Progenitor cell of endocrine pancreas (in vitro differentiated cells): Measurements from ENCODE around the gene PPP2R5C. TPM values are rescaled to one million over a fixed set of nuclear protein-coding genes. Genes with fewer than 3 reads are reported as not detected.

Experiments used
- DNase-seq: peaks from one replicate; pipeline ENCODE4 v3.0.0; 2021; ENCODE audit warnings: low spot score; ENCODE audit not compliant: unreplicated experiment
- H3K27ac Mint-ChIP-seq: 2 replicates; pipeline ENCODE4 v1.8.0; 2021; ENCODE audit warnings: mild to moderate bottlenecking, moderate library complexity, mixed read lengths
- H3K27me3 Mint-ChIP-seq: 2 replicates; pipeline ENCODE4 v1.8.0; 2021; ENCODE audit warnings: mixed read lengths
- H3K36me3 Mint-ChIP-seq: 2 replicates; pipeline ENCODE4 v1.8.0; 2022; ENCODE audit warnings: mixed read lengths; ENCODE audit not compliant: insufficient read depth
- H3K4me1 Mint-ChIP-seq: 2 replicates; pipeline ENCODE4 v1.8.0; 2021; ENCODE audit warnings: low read depth, mixed read lengths
- H3K4me3 Mint-ChIP-seq: 2 replicates; pipeline ENCODE4 v1.8.0; 2021; ENCODE audit warnings: low read depth, mild to moderate bottlenecking, moderate library complexity, mixed read lengths
- H3K9me3 Mint-ChIP-seq: 2 replicates; pipeline ENCODE4 v1.8.0; 2021; ENCODE audit warnings: low read depth, mixed read lengths
- CTCF ChIP-seq: fragments of 200-600 bp; sonication (generic); IDR thresholded peaks from one replicate; pipeline ENCODE4 v1.5.0; 2021; ENCODE audit warnings: antibody characterized with exemption, mild to moderate bottlenecking; ENCODE audit not compliant: unreplicated experiment
- total RNA-seq: library from RNA; stranded (reverse); gene quantifications from 2 replicates; pipeline ENCODE4 v1.2.1, GENCODE V29; 2021

The PPP2R5C gene
- total RNA-seq, 1 donor from 2014 or later: 120 TPM

GRCh38 chr14:101835566-101835965, 74.1 kb downstream of the PPP2R5C start:
- no peak for TF ChIP-seq CTCF
- Mint-ChIP-seq H3K4me1 (peaks cover 7% of the 10 kb centered on the region), H3K27ac (no peak overlapping the region), H3K36me3 (peaks cover 7% of the 10 kb centered on the region), H3K9me3 (no peaks in the 10 kb centered on the region), H3K27me3 (no peaks in the 10 kb centered on the region), H3K4me3 (no peak overlapping the region)
- no peak for DNase-seq

- Mint-ChIP-seq H3K27me3 (no peaks in the 10 kb centered on the region), H3K4me1 (peaks cover 7% of the 10 kb centered on the region), H3K4me3 (no peak overlapping the region), H3K27ac (no peak overlapping the region), H3K36me3 (peaks cover 7% of the 10 kb centered on the region), H3K9me3 (no peaks in the 10 kb centered on the region)
- no peak for DNase-seq
- TF ChIP-seq CTCF: no peak
These were observed 74.6 kb downstream of the PPP2R5C start for GRCh38 chr14:101836135-101836534.

GRCh38 chr14:101838476-101838875, 77.0 kb downstream of the PPP2R5C start:
- Mint-ChIP-seq H3K4me1 (peaks cover 8% of the 10 kb centered on the region), H3K9me3 (no peaks in the 10 kb centered on the region), H3K27ac (no peak overlapping the region), H3K4me3 (no peak overlapping the region), H3K27me3 (no peaks in the 10 kb centered on the region), H3K36me3 (peaks cover 4% of the 10 kb centered on the region)
- no peak for TF ChIP-seq CTCF
- DNase-seq: no peak

DNA sequence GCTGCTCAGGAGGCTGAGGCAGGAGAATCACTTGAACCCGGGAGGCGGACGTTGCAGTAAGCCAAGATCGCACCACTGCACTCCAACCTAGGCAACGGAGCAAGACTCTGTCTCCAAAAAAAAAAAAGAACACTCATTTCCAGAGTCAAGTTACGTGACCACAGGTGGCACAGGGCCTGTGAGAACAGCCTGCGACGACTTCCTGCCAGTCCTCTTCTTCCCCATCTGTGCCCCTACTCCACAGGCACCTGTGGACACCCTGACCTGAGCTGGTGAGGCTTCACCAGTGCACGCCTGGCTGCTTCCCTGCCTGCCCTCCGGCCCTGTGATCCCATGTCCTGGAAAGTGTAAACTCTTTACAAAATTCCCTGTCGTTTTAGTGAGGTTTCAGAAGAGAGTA, 77.7 kb downstream of the PPP2R5C start:
- peak overlapping the region; percentile 86 for H3K27ac Mint-ChIP-seq
- H3K4me3 Mint-ChIP-seq: no peak overlapping the region
- H3K9me3 Mint-ChIP-seq: no peaks in the 10 kb centered on the region
- H3K27me3 Mint-ChIP-seq: no peaks in the 10 kb centered on the region
- H3K36me3 Mint-ChIP-seq: peaks cover 9% of the 10 kb centered on the region
- no peak for DNase-seq
- TF ChIP-seq CTCF: no peak
- H3K4me1 Mint-ChIP-seq: peaks cover 10% of the 10 kb centered on the region

DNA sequence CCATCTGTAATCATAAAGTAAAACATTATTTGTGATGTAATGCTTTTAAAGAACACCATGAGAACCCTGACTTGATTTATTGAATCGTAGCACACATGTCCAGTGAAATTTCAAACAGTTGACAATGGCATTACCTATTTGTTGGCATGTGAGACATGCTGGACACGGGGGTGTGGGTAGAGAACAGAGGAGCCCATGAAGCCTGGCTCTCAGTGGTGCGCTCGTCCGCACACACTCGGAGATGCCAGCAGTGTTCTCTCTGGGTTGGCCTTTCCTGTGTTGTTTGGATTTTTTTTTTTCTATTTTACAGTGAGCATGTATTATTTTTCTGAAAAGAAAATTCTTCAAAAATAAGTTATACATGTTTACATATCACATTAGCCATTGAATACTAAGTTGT, 78.2 kb downstream of the PPP2R5C start:
- Mint-ChIP-seq H3K27me3 (no peaks in the 10 kb centered on the region), H3K9me3 (no peaks in the 10 kb centered on the region), H3K4me1 (peaks cover 8% of the 10 kb centered on the region), H3K4me3 (no peak overlapping the region), H3K27ac (peak overlapping the region; percentile 86), H3K36me3 (peaks cover 9% of the 10 kb centered on the region)
- TF ChIP-seq CTCF: no peak
- DNase-seq: no peak
